Effector memory CD8-positive, alpha-beta T cell (primary cell): ENCODE results near the gene NUDCD3.
A peak's percentile ranks its signal among the peaks of the same experiment; 100 is the strongest.

Experiments used
- ATAC-seq: fragments of 150-1000 bp; cut with Tn5 transposase; replicated peaks from 2 replicates; pipeline ENCODE4 v1.10.0; 2021; ENCODE audit warnings: mild to moderate bottlenecking, moderate library complexity
- DNase-seq, 3 experiments: peaks; one replicate each; pipeline ENCODE4 v3.0.0; 2021
- H3K27ac Mint-ChIP-seq, 2 donors: one replicate each; pipeline ENCODE4 v1.8.0; 2022; ENCODE audit warnings: mild to moderate bottlenecking in 2 of 2, mixed read lengths in 2 of 2, moderate library complexity in 2 of 2
- H3K27me3 Mint-ChIP-seq, 2 donors: one replicate each; pipeline ENCODE4 v1.8.0; 2022; ENCODE audit warnings: mixed read lengths in 2 of 2
- H3K36me3 Mint-ChIP-seq: one replicate; pipeline ENCODE4 v1.8.0; 2022; ENCODE audit warnings: mild to moderate bottlenecking, moderate library complexity, mixed read lengths; ENCODE audit not compliant: insufficient read depth
- H3K4me1 Mint-ChIP-seq, 2 donors: one replicate each; pipeline ENCODE4 v1.8.0; 2022; ENCODE audit warnings: low read depth in 2 of 2, mixed read lengths in 2 of 2
- H3K4me3 Mint-ChIP-seq, 2 donors: one replicate each; pipeline ENCODE4 v1.8.0; 2022; ENCODE audit warnings: mild to moderate bottlenecking in 2 of 2, mixed read lengths in 2 of 2, moderate library complexity in 2 of 2
- H3K9me3 Mint-ChIP-seq, 2 donors: one replicate each; pipeline ENCODE4 v1.8.0; 2022; ENCODE audit warnings: mixed read lengths in 2 of 2

The NUDCD3 gene

DNA sequence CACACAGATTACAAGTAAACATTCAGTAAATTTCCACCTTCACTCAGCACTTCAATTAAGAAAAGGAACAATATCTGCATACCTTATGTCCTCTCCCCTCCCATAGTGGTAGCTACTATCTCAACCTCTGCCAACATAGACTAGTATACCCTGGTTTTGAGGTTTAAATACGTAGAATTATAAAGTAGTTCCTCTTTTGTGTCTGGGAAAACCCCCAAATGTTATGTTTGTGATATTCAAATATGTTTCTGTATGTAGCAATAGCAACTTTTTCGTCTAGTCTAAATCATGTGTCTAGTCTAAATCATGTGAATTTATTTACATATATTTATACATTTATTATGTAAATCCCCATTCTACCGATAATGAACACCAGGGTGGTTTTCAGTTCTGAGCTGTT, 151.9 kb downstream of the NUDCD3 start:
- no peak overlapping the region for H3K4me3 Mint-ChIP-seq
- peaks cover 3 to 9% of the 10 kb centered on the region in 2 donors for H3K9me3 Mint-ChIP-seq

DNA sequence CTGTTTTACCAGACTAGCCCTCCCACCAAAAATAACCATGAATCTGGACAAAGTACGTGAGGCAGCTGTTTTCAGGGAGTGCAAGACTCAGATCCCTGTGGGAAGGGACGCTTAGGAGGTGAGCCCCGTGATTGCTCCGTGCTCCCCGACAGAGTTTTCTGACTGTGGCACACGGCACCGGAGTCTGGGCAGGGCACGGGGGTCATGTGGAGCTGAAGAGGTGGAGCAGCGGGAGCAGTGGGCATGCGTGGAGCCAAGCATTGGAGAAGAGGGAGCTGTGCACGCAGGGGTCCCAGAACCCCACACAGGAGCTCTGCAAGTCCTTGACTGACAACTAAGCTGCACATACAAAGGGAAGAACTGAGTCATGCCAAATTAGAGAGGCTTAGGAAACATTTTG, 154.0 kb downstream of the NUDCD3 start:
- DNase-seq: no peak
- no peak overlapping the region for H3K27ac Mint-ChIP-seq
- ATAC-seq: no peak
- peaks cover 3 to 9% of the 10 kb centered on the region in 2 donors for H3K9me3 Mint-ChIP-seq
- H3K36me3 Mint-ChIP-seq: peaks cover 2% of the 10 kb centered on the region
- H3K4me3 Mint-ChIP-seq: no peak overlapping the region
- H3K27me3 Mint-ChIP-seq: peaks cover 15 to 29% of the 10 kb centered on the region in 2 donors
- no peaks in the 10 kb centered on the region for H3K4me1 Mint-ChIP-seq

More for the DNA sequence above, 151.9 kb downstream of the NUDCD3 start:
- Mint-ChIP-seq H3K36me3 (peaks cover 2% of the 10 kb centered on the region), H3K4me1 (no peaks in the 10 kb centered on the region), H3K27ac (no peak overlapping the region), H3K27me3 (peaks cover 12 to 21% of the 10 kb centered on the region in 2 donors)
- DNase-seq (no peak), ATAC-seq (peak; percentile 51)

DNA sequence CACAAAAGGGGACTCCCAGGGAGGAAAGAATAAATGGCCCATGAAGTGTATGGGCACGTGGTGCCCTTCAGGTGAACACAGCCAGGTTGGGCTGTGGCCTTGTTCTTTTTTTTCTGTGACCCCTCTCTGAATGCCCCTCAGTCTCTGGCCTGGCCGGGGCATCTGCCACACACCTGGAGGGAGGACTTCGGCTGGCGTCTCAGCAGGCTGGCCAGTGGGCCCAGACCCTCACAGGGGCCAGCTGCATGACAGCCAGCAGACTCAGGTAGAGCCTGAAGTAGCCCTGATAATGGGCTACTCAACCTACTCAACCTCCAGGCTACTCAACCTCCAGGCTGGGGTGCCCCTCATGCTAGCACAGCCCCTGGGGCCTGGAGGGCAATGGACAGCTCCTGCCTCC, 155.3 kb downstream of the NUDCD3 start:
- ATAC-seq: no peak
- H3K36me3 Mint-ChIP-seq: no peaks in the 10 kb centered on the region
- no peak overlapping the region for H3K4me3 Mint-ChIP-seq

DNA sequence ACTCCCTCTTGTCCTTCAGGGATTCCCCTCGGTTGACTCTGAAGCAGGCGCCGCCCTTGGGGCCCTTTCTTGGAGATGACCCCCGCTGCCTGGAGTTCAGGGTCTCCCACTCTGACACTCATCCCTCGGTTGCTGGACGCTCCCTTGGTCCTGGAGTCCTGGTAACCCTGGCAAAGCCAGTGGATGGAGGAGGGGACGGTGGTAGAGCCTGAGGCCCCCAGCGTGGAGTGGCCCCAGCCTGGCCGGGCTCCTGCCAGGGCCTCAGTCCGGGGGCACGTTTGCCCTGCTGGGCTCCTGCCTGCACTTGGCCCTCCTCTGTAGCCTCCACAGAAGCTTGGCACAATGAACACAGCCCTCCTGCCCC, 155.7 kb downstream of the NUDCD3 start:
- DNase-seq: no peak
- no peak for ATAC-seq
- Mint-ChIP-seq H3K36me3 (no peaks in the 10 kb centered on the region), H3K4me1 (no peaks in the 10 kb centered on the region), H3K27ac (no peak overlapping the region), H3K27me3 (peaks cover 23 to 37% of the 10 kb centered on the region in 2 donors), H3K4me3 (no peak overlapping the region), H3K9me3 (peaks cover 3 to 9% of the 10 kb centered on the region in 2 donors)

More for the DNA sequence above, 155.3 kb downstream of the NUDCD3 start:
- Mint-ChIP-seq H3K27me3 (peaks cover 23 to 36% of the 10 kb centered on the region in 2 donors), H3K9me3 (peaks cover 3 to 9% of the 10 kb centered on the region in 2 donors), H3K27ac (no peak overlapping the region), H3K4me1 (no peaks in the 10 kb centered on the region)
- DNase-seq: no peak

DNA sequence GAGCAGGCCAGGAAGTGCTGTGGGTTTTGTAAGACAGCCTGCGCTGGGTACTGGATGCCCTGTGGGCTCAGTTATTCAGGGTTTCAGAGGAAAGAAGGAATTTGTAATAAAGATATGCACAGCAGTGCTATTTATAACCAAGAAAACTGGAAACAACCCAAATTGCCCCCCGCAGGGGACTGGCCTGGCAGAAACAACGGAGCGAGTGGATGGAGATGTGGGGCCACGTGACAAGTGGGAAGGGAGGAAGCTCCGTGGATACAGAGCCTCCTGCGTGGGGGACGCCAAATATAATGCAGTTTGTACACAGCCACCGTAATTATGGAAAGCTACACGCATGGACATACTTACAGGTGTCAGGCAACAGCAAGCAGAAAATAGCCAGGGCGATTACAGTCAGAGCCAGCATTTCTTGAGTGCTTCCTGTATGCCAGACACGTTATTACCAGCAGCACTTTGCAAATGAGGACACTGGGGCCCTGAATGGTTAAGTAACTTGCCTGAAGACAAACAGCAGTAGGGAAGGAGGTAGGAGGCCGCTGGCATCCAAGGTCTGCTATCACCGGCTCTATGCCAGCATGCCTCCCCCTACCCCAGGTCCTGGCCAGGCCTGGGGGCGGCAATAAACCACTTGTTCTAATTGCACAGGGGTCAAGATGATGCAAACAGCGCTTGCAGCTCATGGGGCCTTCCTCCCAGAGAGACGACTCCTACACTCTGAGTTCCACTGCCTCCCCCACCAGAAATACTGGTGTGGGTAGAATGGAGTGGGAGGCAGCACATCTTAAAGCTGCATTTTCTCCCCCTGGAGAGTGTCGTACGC, 156.3 kb downstream of the NUDCD3 start:
- Mint-ChIP-seq H3K27me3 (peaks cover 23 to 40% of the 10 kb centered on the region in 2 donors), H3K9me3 (peaks cover 3 to 9% of the 10 kb centered on the region in 2 donors), H3K4me3 (no peak overlapping the region), H3K36me3 (no peaks in the 10 kb centered on the region), H3K4me1 (no peaks in the 10 kb centered on the region), H3K27ac (no peak overlapping the region)
- DNase-seq (no peak), ATAC-seq (no peak)

DNA sequence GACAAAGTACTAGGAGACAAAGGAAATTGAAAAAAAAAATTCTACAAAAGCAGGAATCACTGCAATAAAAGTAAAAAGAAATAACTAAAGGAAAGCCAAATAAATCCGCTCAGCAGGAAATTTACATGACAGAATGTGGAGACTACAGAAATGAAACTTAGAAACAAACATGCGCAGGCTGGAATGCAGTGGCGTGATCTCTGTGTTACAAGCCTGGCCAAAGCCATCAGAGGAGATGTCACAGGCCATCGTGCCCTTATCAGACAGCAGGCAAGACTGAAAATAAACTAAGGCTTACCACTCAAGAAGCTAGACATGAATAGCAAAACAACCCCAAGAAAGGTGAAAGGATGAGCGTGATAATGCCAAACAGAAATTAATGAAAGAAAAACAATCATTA, 158.8 kb downstream of the NUDCD3 start:
- no peak for DNase-seq
- no peak overlapping the region for H3K27ac Mint-ChIP-seq
- peaks cover 25 to 51% of the 10 kb centered on the region in 2 donors for H3K27me3 Mint-ChIP-seq
- H3K9me3 Mint-ChIP-seq: peaks cover 3 to 9% of the 10 kb centered on the region in 2 donors
- H3K4me1 Mint-ChIP-seq: no peaks in the 10 kb centered on the region
- H3K4me3 Mint-ChIP-seq: no peak overlapping the region
- no peak for ATAC-seq
- peaks cover 3% of the 10 kb centered on the region for H3K36me3 Mint-ChIP-seq

DNA sequence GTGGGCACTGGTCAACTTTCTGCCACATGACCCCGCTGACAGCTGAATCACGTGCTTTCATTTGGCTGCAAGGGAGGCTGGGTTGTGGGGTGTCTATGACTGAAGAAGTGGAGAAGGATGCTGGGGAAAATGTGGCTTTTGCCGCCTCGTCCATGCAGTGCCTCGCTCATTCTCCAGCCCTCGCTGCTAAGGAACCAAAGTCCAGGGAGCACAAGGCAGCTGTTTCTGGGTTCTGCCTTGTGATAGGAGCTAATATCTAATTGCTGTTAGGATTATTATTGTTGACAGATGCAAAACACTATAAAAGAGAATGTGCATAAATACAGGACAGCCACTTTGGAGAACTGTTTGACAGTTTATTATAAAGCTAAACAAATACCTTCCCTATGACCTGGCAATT, 160.1 kb downstream of the NUDCD3 start:
- H3K27me3 Mint-ChIP-seq: peaks cover 25 to 52% of the 10 kb centered on the region in 2 donors
- H3K4me3 Mint-ChIP-seq: no peak overlapping the region
- DNase-seq: no peak

DNA sequence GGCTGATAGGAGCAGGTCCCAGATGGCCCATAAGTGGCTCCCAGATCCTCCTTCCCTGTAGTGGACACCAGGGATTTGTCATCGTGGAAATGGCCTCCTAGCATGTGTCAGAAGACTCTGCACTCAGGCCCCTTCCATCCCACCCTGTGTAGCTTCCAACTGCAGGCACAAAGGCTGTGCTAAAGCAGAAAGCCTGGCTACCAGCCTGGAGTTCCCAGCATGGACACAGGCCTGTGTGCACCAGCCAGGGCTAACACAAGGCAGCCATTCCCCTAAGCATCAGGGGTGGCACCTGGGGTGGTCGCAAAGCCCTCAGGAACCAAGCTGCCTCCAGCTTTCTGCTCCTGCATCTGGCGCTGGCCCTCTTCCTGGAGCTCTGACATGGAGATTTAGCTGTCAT, 160.6 kb downstream of the NUDCD3 start:
- H3K27me3 Mint-ChIP-seq: peaks cover 25 to 52% of the 10 kb centered on the region in 2 donors
- peaks cover 3% of the 10 kb centered on the region for H3K36me3 Mint-ChIP-seq
- no peak overlapping the region for H3K4me3 Mint-ChIP-seq
- ATAC-seq (no peak), DNase-seq (no peak)
- H3K9me3 Mint-ChIP-seq: peaks cover 0 to 9% of the 10 kb centered on the region in 2 donors
- H3K27ac Mint-ChIP-seq: no peak overlapping the region
- peaks cover 4 to 5% of the 10 kb centered on the region in 2 donors for H3K4me1 Mint-ChIP-seq

More for the DNA sequence above, 160.1 kb downstream of the NUDCD3 start:
- peaks cover 3% of the 10 kb centered on the region for H3K36me3 Mint-ChIP-seq
- peaks cover 4 to 5% of the 10 kb centered on the region in 2 donors for H3K4me1 Mint-ChIP-seq
- H3K27ac Mint-ChIP-seq: no peak overlapping the region
- ATAC-seq: no peak
- H3K9me3 Mint-ChIP-seq: peaks cover 0 to 9% of the 10 kb centered on the region in 2 donors
